Fibroblast of lung (primary cell): ENCODE results near the gene AMACR. TPM values are rescaled to one million over a fixed set of nuclear protein-coding genes. Genes with fewer than 3 reads are reported as not detected.

ENCODE experiments used
- DNase-seq, 2 donors: peaks; one replicate each; pipeline versions ENCODE4 v3.0.0 to v3.0.0-alpha.2; 2010; ENCODE audit warnings: low read depth in 2 of 2
- H2AFZ ChIP-seq: 2 replicates; pipeline ENCODE4 v1.5.1; 2012; ENCODE audit warnings: low read length, control low read depth, inconsistent platforms
- H3K27ac ChIP-seq: 2 replicates; pipeline ENCODE4 v1.5.1; 2011; ENCODE audit warnings: low read length, control low read depth; ENCODE audit not compliant: insufficient read depth
- H3K27me3 ChIP-seq: 2 replicates; pipeline ENCODE4 v1.5.1; 2011; ENCODE audit warnings: mild to moderate bottlenecking, low read length; ENCODE audit not compliant: control insufficient read depth, insufficient read depth
- H3K36me3 ChIP-seq: 2 replicates; pipeline ENCODE4 v1.5.1; 2011; ENCODE audit warnings: low read length; ENCODE audit not compliant: control insufficient read depth, insufficient read depth
- H3K4me1 ChIP-seq: 2 replicates; pipeline ENCODE4 v1.5.1; 2011; ENCODE audit warnings: low read length; ENCODE audit not compliant: control insufficient read depth, insufficient read depth; ENCODE audit errors: extremely low read depth
- H3K4me2 ChIP-seq: 2 replicates; pipeline ENCODE4 v1.5.1; 2011; ENCODE audit warnings: low read length, control low read depth; ENCODE audit not compliant: insufficient read depth; ENCODE audit errors: extremely low read depth
- H3K4me3 ChIP-seq, 4 experiments: fragments of 200-600 bp in 1 of 4; sonication (generic) in 1 of 4; replicated peaks in 1 of 4; 2 replicates each; pipeline ENCODE4 v1.5.1; 2011 to 2016; ENCODE audit warnings: low read length in 4 of 4, low read depth in 3 of 4, mild to moderate bottlenecking in 3 of 4, control low read depth in 2 of 4, inconsistent platforms in 1 of 4, mixed read lengths in 1 of 4; ENCODE audit not compliant: insufficient read depth in 1 of 4; ENCODE audit errors: control extremely low read depth in 1 of 4
- H3K79me2 ChIP-seq: 2 replicates; pipeline ENCODE4 v1.5.1; 2012; ENCODE audit warnings: mild to moderate bottlenecking, low read length, inconsistent platforms; ENCODE audit not compliant: control insufficient read depth, insufficient read depth
- H3K9ac ChIP-seq: 2 replicates; pipeline ENCODE4 v1.5.1; 2011; ENCODE audit warnings: mild to moderate bottlenecking, low read length, control low read depth; ENCODE audit not compliant: insufficient read depth
- H3K9me3 ChIP-seq: 2 replicates; pipeline ENCODE4 v1.5.1; 2012; ENCODE audit warnings: low read depth, low read length; ENCODE audit not compliant: control insufficient read depth, insufficient read depth
- H4K20me1 ChIP-seq: 2 replicates; pipeline ENCODE4 v1.5.1; 2011; ENCODE audit warnings: low read length; ENCODE audit not compliant: control insufficient read depth, insufficient read depth; ENCODE audit errors: extremely low read depth
- EZH2 ChIP-seq: IDR thresholded peaks from 2 replicates; pipeline ENCODE4 v1.5.1; 2012; ENCODE audit warnings: low read length, control low read depth, mild to moderate bottlenecking; ENCODE audit errors: missing control alignments
- polyA plus RNA-seq, 2 donors: library from polyadenylated mRNA; depleted of rRNA in 1 of 2; stranded (reverse) in 1 of 2; unstranded in 1 of 2; fragments of >200 nt; gene quantifications; 2 replicates each; pipeline ENCODE4 v1.2.1, GENCODE V29; 2011 to 2012; ENCODE audit warnings: missing spikeins in 1 of 2
- total RNA-seq: library from RNA; depleted of rRNA; stranded (reverse); fragments of >200 nt; gene quantifications from 2 replicates; pipeline ENCODE4 v1.2.1, GENCODE V29; 2014
- TF ChIP-seq, protein P1 (sequence below), 2 donors: IDR thresholded peaks in 1 of 2; conservative IDR thresholded peaks in 1 of 2; 1 replicate in 1 of 2; 2 replicates in 1 of 2; pipeline ENCODE4 v1.5.1; 2011 to 2012; ENCODE audit warnings: low read length in 2 of 2, control low read depth in 1 of 2, inconsistent platforms in 1 of 2, low read depth in 1 of 2, mild to moderate bottlenecking in 1 of 2

AMACR gene
- total and polyA plus RNA-seq, 2 donors (not counting 1 experiment from before 2014, with no cell fraction given): 7.6 to 14.2 TPM

DNA sequence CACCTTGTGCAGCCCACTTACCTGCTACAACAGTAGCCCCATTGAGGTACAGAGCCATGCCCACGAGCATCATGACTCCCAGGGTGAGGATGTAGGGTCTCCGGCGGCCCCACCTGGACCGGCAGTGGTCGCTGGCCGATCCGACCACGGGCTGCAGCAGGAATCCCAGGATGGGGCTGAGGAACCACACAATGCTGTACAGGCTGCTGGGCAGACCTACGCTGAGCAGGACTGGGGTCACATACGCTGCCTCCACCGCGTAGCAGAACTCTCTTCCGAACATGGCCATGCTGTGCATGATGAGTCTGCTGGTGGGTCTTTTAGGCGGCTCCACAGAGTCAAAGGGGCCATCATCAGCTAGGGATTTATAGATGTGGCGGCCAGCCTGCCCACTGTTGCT lies 23.7 kb downstream of the AMACR start:
- no peaks in the 10 kb centered on the region for H3K79me2 ChIP-seq
- no peaks in the 10 kb centered on the region for H3K9me3 ChIP-seq
- H2AFZ ChIP-seq: no peak overlapping the region
- H3K4me3 ChIP-seq: no peak overlapping the region
- H3K4me2 ChIP-seq: no peak overlapping the region
- no peaks in the 10 kb centered on the region for H3K27me3 ChIP-seq
- DNase-seq: no peak
- no peak overlapping the region for H3K27ac ChIP-seq
- TF ChIP-seq, protein P1, sequence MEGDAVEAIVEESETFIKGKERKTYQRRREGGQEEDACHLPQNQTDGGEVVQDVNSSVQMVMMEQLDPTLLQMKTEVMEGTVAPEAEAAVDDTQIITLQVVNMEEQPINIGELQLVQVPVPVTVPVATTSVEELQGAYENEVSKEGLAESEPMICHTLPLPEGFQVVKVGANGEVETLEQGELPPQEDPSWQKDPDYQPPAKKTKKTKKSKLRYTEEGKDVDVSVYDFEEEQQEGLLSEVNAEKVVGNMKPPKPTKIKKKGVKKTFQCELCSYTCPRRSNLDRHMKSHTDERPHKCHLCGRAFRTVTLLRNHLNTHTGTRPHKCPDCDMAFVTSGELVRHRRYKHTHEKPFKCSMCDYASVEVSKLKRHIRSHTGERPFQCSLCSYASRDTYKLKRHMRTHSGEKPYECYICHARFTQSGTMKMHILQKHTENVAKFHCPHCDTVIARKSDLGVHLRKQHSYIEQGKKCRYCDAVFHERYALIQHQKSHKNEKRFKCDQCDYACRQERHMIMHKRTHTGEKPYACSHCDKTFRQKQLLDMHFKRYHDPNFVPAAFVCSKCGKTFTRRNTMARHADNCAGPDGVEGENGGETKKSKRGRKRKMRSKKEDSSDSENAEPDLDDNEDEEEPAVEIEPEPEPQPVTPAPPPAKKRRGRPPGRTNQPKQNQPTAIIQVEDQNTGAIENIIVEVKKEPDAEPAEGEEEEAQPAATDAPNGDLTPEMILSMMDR (conservative IDR thresholded peaks at IDR 0.05 in 1 of 2, IDR thresholded peaks at IDR 0.05 in 1 of 2; ENCODE audit: low read depth in 1 of 2, low read length in 2 of 2): no peak
- TF ChIP-seq EZH2: no peak
- peaks cover under 1% of the 10 kb centered on the region for H3K36me3 ChIP-seq
- H3K4me1 ChIP-seq: no peaks in the 10 kb centered on the region
- no peak overlapping the region for H3K9ac ChIP-seq
- no peaks in the 10 kb centered on the region for H4K20me1 ChIP-seq

DNA sequence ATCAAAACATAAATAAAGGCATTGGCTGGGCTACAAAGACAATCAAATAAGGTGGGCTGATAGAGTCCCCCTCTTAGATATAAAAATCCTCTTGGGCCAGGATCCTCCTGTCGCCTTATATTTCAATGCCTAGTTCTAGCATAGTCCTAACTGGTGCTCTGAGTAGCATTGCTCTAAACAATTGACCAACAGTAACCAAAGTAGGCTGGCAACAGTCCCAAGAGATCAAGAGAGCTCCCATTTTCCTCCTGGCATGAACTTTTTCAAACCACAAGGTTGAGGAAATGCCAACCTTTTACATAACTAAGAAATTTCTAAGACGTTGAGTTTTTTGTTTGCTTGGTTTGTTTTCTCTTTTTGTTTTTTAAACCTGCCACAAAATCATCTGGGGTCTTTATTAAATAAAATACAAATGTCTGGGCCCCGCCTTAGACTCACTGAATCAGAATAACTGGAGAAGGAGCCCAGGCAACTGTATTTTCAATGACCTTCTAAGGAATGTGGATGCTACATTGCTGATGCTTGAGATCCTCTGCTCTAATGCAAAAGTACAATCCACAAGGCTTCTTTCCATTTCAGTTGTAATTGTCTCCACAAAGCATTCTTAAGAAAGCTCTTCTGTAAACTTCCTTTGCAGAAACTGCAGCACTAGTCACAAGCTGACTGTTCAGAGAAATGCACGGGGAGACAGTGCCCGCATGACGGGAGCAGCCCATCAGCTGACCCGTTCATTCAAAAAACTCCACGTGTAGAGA lies 26.3 kb downstream of the AMACR start:
- Histone ChIP-seq H3K4me3 (no peak overlapping the region), H3K79me2 (no peaks in the 10 kb centered on the region), H3K27me3 (no peaks in the 10 kb centered on the region), H3K9ac (no peak overlapping the region), H3K36me3 (no peaks in the 10 kb centered on the region), H3K27ac (no peak overlapping the region), H4K20me1 (no peaks in the 10 kb centered on the region), H2AFZ (no peak overlapping the region), H3K4me2 (no peak overlapping the region), H3K9me3 (no peaks in the 10 kb centered on the region), H3K4me1 (no peaks in the 10 kb centered on the region)
- TF ChIP-seq EZH2: no peak
- TF ChIP-seq, protein P1 (conservative IDR thresholded peaks at IDR 0.05 in 1 of 2, IDR thresholded peaks at IDR 0.05 in 1 of 2; ENCODE audit: low read depth in 1 of 2, low read length in 2 of 2): no peak
- DNase-seq: peak; percentile 20 to 42

- Histone ChIP-seq H3K79me2 (no peaks in the 10 kb centered on the region), H3K36me3 (no peaks in the 10 kb centered on the region), H3K4me1 (no peaks in the 10 kb centered on the region), H3K9me3 (no peaks in the 10 kb centered on the region), H3K4me2 (no peak overlapping the region), H4K20me1 (no peaks in the 10 kb centered on the region), H2AFZ (no peak overlapping the region), H3K4me3 (no peak overlapping the region), H3K27ac (no peak overlapping the region), H3K27me3 (no peaks in the 10 kb centered on the region), H3K9ac (no peak overlapping the region)
- TF ChIP-seq EZH2: no peak
- TF ChIP-seq, protein P1 (conservative IDR thresholded peaks at IDR 0.05 in 1 of 2, IDR thresholded peaks at IDR 0.05 in 1 of 2; ENCODE audit: low read depth in 1 of 2, low read length in 2 of 2): no peak
- DNase-seq: no peak
Observed at GRCh38 chr5:33980030-33980429, 27.8 kb downstream of the AMACR start.
